CD14-positive monocyte (primary cell): ENCODE data around the gene STUM. TPM values are rescaled to one million over a fixed set of nuclear protein-coding genes. Genes with fewer than 3 reads are reported as not detected.

Experiments used
- DNase-seq, 3 donors: peaks; one replicate each; pipeline ENCODE4 v3.0.0-alpha.2; 2011 to 2022
- H2AFZ ChIP-seq: 2 replicates; pipeline ENCODE4 v1.6.0; 2012; ENCODE audit warnings: mild to moderate bottlenecking, low read depth, low read length, inconsistent platforms; ENCODE audit not compliant: insufficient read depth, poor library complexity, severe bottlenecking
- H3K27ac ChIP-seq, 2 donors: 1 replicate in 1 of 2; 2 replicates in 1 of 2; pipeline ENCODE4 v1.5.1; 2012 to 2013; ENCODE audit warnings: low read length in 2 of 2, control low read depth in 1 of 2, inconsistent platforms in 1 of 2, low read depth in 1 of 2, mild to moderate bottlenecking in 1 of 2
- H3K27me3 ChIP-seq, 2 donors: one replicate each; pipeline versions ENCODE4 v1.6.0 to v1.6.1; 2011 to 2013; ENCODE audit warnings: low read length in 2 of 2; ENCODE audit not compliant: control insufficient read depth in 2 of 2, insufficient read depth in 2 of 2
- H3K36me3 ChIP-seq, 2 donors: replicated peaks in 1 of 2; 1 replicate in 1 of 2; 2 replicates in 1 of 2; pipeline versions ENCODE4 v1.5.1 to v1.6.1; 2012 to 2013; ENCODE audit warnings: low read length in 2 of 2, control low read depth in 1 of 2, inconsistent platforms in 1 of 2, mild to moderate bottlenecking in 1 of 2; ENCODE audit not compliant: insufficient read depth in 2 of 2, control insufficient read depth in 1 of 2
- H3K4me1 ChIP-seq, 2 donors: 1 replicate in 1 of 2; 2 replicates in 1 of 2; pipeline versions ENCODE4 v1.5.1 to v1.6.1; 2012 to 2013; ENCODE audit warnings: low read length in 2 of 2, control low read depth in 1 of 2, inconsistent platforms in 1 of 2, mild to moderate bottlenecking in 1 of 2, moderate library complexity in 1 of 2; ENCODE audit not compliant: insufficient read depth in 2 of 2, control insufficient read depth in 1 of 2
- H3K4me2 ChIP-seq: replicated peaks from 2 replicates; pipeline ENCODE3; 2012; ENCODE audit warnings: low read length, moderate library complexity, mild to moderate bottlenecking; ENCODE audit not compliant: poor library complexity, severe bottlenecking; ENCODE audit errors: extremely low read depth
- H3K4me3 ChIP-seq, 3 experiments: fragments of 200-600 bp in 1 of 3; sonication (generic) in 1 of 3; replicated peaks in 1 of 3; 1 replicate in 2 of 3; 2 replicates in 1 of 3; pipeline ENCODE4 v1.5.1; 2011 to 2013; ENCODE audit warnings: low read length in 3 of 3, mild to moderate bottlenecking in 3 of 3, control low read depth in 2 of 3, low read depth in 2 of 3, inconsistent platforms in 1 of 3, moderate library complexity in 1 of 3
- H3K79me2 ChIP-seq: 2 replicates; pipeline ENCODE4 v1.6.0; 2012; ENCODE audit warnings: mild to moderate bottlenecking, control low read depth, inconsistent platforms, low read length, moderate library complexity; ENCODE audit not compliant: insufficient read depth
- H3K9ac ChIP-seq: 2 replicates; pipeline ENCODE4 v1.6.0; 2017; ENCODE audit warnings: low read length, mild to moderate bottlenecking; ENCODE audit not compliant: insufficient read depth, poor library complexity, severe bottlenecking
- H3K9me3 ChIP-seq, 2 donors: replicated peaks in 1 of 2; 1 replicate in 1 of 2; 2 replicates in 1 of 2; pipeline versions ENCODE4 v1.5.1 to v1.6.1; 2012 to 2013; ENCODE audit warnings: low read length in 2 of 2, control low read depth in 1 of 2; ENCODE audit not compliant: control insufficient read depth in 1 of 2, insufficient read depth in 1 of 2
- H4K20me1 ChIP-seq: 2 replicates; pipeline ENCODE4 v1.6.0; 2012; ENCODE audit warnings: mild to moderate bottlenecking, low read length, control low read depth, moderate library complexity; ENCODE audit not compliant: insufficient read depth
- H3K27ac Mint-ChIP-seq, 7 donors: one replicate each; pipeline ENCODE4 v1.8.0; 2020; ENCODE audit warnings: mild to moderate bottlenecking in 7 of 7, mixed read lengths in 7 of 7, moderate library complexity in 6 of 7, inconsistent platforms in 2 of 7
- H3K27me3 Mint-ChIP-seq, 3 donors: one replicate each; pipeline ENCODE4 v1.8.0; 2021 to 2022; ENCODE audit warnings: low read depth in 3 of 3, mild to moderate bottlenecking in 3 of 3, mixed read lengths in 3 of 3, moderate library complexity in 3 of 3, inconsistent platforms in 1 of 3
- H3K36me3 Mint-ChIP-seq, 2 donors: one replicate each; pipeline ENCODE4 v1.8.0; 2020; ENCODE audit warnings: mixed read lengths in 2 of 2, inconsistent platforms in 1 of 2, mild to moderate bottlenecking in 1 of 2
- H3K4me1 Mint-ChIP-seq: one replicate; pipeline ENCODE4 v1.8.0; 2020; ENCODE audit warnings: mild to moderate bottlenecking, mixed read lengths
- H3K4me3 Mint-ChIP-seq, 2 donors: one replicate each; pipeline ENCODE4 v1.8.0; 2020; ENCODE audit warnings: mild to moderate bottlenecking in 2 of 2, mixed read lengths in 2 of 2, moderate library complexity in 1 of 2
- H3K9me3 Mint-ChIP-seq, 7 donors: one replicate each; pipeline ENCODE4 v1.8.0; 2020 to 2022; ENCODE audit warnings: mixed read lengths in 7 of 7, mild to moderate bottlenecking in 6 of 7, moderate library complexity in 6 of 7, inconsistent platforms in 2 of 7
- CTCF ChIP-seq: fragments of 200-600 bp; IDR thresholded peaks from one replicate; pipeline ENCODE4 v1.8.0; 2022; ENCODE audit warnings: antibody characterized with exemption, mild to moderate bottlenecking
- WGBS: methylation state at CpG from one replicate; pipeline ENCODE4 v1.1.5; 2013; ENCODE audit warnings: missing lambda C conversion rate; ENCODE audit not compliant: insufficient coverage; 5-methylcytosine and 5-hydroxymethylcytosine counted together
- intact Hi-C, 2 donors: fragments of 100-400 bp; cut with micrococcal nuclease; formaldehyde crosslinking; loops; one replicate each; pipeline versions ENCODE4 v1.15.0 to v1.15.1; 2023
- polyA plus RNA-seq, 3 donors: library from polyadenylated mRNA; depleted of rRNA in 1 of 3; unstranded in 2 of 3; stranded (reverse) in 1 of 3; fragments of 300-500 nt in 2 of 3; fragments of >200 nt in 1 of 3; fragmentation: Illumina TruSeq in 2 of 3; gene quantifications; 1 replicate in 2 of 3; 2 replicates in 1 of 3; pipeline ENCODE4 v1.2.3, GENCODE V29; 2012 to 2021

STUM gene
- polyA plus RNA-seq, 3 donors = not detected

- H3K9me3 ChIP-seq = no peaks in the 10 kb centered on the region
- TF ChIP-seq CTCF = no peak
- intact Hi-C loops = no loop called here
- no peaks in the 10 kb centered on the region for H4K20me1 ChIP-seq
- H3K79me2 ChIP-seq = no peaks in the 10 kb centered on the region
- peaks cover 0 to 2% of the 10 kb centered on the region in 2 donors for H3K27me3 ChIP-seq
- no peaks in the 10 kb centered on the region for H3K4me1 ChIP-seq
- peaks cover 3 to 8% (median 4%) of the 10 kb centered on the region in 3 donors for H3K27me3 Mint-ChIP-seq
- no peak overlapping the region for H3K4me2 ChIP-seq
- H3K9me3 Mint-ChIP-seq = peaks cover 0 to 1% (median 0%) of the 10 kb centered on the region in 7 donors
- H3K9ac ChIP-seq = no peak overlapping the region
- no peak overlapping the region for H2AFZ ChIP-seq
- no peaks in the 10 kb centered on the region for H3K4me1 Mint-ChIP-seq
- H3K4me3 Mint-ChIP-seq = no peak overlapping the region
- DNase-seq = no peak
- no peaks in the 10 kb centered on the region for H3K36me3 ChIP-seq
- H3K4me3 ChIP-seq = no peak overlapping the region
- H3K27ac Mint-ChIP-seq = no peak overlapping the region
- no peak overlapping the region for H3K27ac ChIP-seq
- 95% methylated on average over 6 of the region's 9 CpGs for whole genome bisulfite sequencing
- H3K36me3 Mint-ChIP-seq = no peaks in the 10 kb centered on the region
These were observed 12.9 kb upstream of the STUM start for GRCh38 chr1:226535666-226536065.

GRCh38 chr1:226541231-226541630 lies 7.3 kb upstream of the STUM start:
- intact Hi-C loops = no loop called here
- Histone ChIP-seq H3K4me2 (no peak overlapping the region), H3K9ac (no peak overlapping the region)

More at GRCh38 chr1:226541231-226541630, 7.3 kb upstream of the STUM start:
- H3K27me3 Mint-ChIP-seq = peaks cover 5 to 14% (median 11%) of the 10 kb centered on the region in 3 donors
- no peaks in the 10 kb centered on the region for H3K36me3 Mint-ChIP-seq
- no peak overlapping the region for H3K27ac Mint-ChIP-seq
- Histone ChIP-seq H3K27ac (no peak overlapping the region), H3K4me1 (no peaks in the 10 kb centered on the region), H3K27me3 (peaks cover 0 to 2% of the 10 kb centered on the region in 2 donors), H2AFZ (no peak overlapping the region), H3K79me2 (no peaks in the 10 kb centered on the region), H3K4me3 (no peak overlapping the region), H3K9me3 (no peaks in the 10 kb centered on the region), H4K20me1 (no peaks in the 10 kb centered on the region), H3K36me3 (no peaks in the 10 kb centered on the region)
- H3K4me1 Mint-ChIP-seq = no peaks in the 10 kb centered on the region
- DNase-seq = no peak
- peaks cover 0 to 1% (median 0%) of the 10 kb centered on the region in 7 donors for H3K9me3 Mint-ChIP-seq
- WGBS = no CpG with 5 or more reads among the region's 4 CpGs
- no peak for TF ChIP-seq CTCF
- H3K4me3 Mint-ChIP-seq = no peak overlapping the region
